Activated naive CD8-positive, alpha-beta T cell treated with anti-CD3 and anti-CD28 coated beads, Interleukin-2, amount 50 U/mL, for 16 hours (primary cell): ENCODE measurements around the gene SGCE.

ENCODE experiments used
- DNase-seq: peaks from one replicate; pipeline ENCODE4 v3.0.0-alpha.2; 2020; ENCODE audit warnings: low read depth, low spot score

SGCE gene

GRCh38 chr7:94567396-94567795 lies 88.5 kb downstream of the SGCE start:
- DNase-seq: no peak

- DNase-seq: no peak
Measured at GRCh38 chr7:94565247-94565894, 90.6 kb downstream of the SGCE start.

DNA sequence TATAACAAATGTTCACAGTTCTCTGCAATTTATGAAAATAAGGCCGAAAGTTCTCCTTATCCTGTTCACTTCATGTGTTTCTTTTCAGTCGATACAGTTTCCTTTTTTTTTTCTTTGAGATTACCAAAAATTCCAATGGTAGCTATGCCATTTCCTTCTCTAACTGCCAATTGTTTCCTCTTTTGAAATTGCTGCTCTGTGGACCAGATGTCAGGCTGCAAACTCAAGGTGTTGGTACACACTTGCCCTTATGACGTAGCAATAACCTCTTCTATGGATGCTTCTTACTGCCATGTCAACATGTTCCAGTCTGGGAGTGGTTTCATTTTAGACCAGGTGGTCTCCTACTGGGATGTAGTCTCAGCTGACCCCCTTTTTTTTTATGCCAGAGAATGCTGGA lies 93.4 kb downstream of the SGCE start:
- no peak for DNase-seq

DNA sequence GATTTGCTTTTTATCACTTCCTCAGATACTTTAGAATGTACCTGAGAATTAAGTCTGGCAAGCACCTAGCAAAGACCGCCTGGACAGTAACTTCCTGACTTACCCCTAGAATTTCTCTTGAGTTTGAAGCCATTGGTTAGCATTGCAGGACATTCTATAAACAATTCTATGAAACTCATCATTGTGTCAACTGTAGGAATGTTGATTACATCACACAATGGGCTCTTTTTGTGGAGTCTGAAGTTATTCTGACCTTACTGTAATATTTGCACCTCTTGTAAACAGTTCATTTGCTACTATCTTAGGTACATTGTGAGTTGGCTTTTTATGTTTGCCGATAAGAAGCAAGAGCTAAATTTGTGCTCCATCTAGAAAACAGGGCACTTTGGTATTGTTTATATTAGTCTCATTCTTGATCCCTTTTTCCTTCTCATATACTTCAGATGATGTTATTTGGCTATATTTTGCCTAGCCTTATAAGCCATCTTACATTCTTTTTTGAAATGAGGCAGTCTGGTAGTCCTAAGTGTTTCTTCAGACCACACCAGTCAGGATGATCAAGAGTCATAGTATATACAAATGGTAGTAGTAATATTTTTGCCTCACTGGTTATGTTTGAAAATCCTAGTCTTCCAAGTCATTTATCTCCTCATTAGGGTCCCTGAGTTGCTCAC lies 94.0 kb downstream of the SGCE start:
- no peak for DNase-seq

GRCh38 chr7:94559972-94560371 lies 96.0 kb downstream of the SGCE start:
- DNase-seq: no peak

- DNase-seq: no peak
Measured at GRCh38 chr7:94557215-94557614, 98.7 kb downstream of the SGCE start.

GRCh38 chr7:94556028-94556427 lies 99.9 kb downstream of the SGCE start:
- DNase-seq: no peak

GRCh38 chr7:94547126-94547525 lies 108.8 kb downstream of the SGCE start:
- DNase-seq: no peak

DNA sequence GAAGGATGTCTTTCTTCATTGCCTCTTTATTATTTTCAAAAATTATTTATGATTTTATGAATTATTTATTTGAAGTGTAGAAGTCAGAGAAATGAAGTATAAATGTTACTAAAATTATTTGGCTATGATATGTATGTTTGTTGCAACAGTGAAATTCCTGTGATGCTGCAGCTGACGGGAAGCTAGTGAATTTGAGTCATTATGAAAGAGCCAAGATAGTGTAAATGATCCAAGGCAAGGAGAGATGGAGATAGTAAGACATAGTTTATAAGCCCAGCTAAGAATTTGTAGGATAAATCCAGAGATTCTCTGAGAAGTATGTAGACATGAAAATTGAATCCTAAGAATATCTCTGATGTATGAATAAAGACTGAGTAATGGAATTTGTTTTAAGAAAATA lies 115.5 kb downstream of the SGCE start:
- DNase-seq: no peak
